Uterus (tissue), 4 donors: ENCODE data around the gene MYH7. TPM values are rescaled to one million over a fixed set of nuclear protein-coding genes. Genes with fewer than 3 reads are reported as not detected.

Experiments used
- DNase-seq, 2 donors: peaks; one replicate each; pipeline ENCODE4 v3.0.0-alpha.2; 2019 to 2020
- H3K27ac ChIP-seq, 2 donors: fragments of 200-600 bp; sonication (generic); 1 replicate in 1 of 2; 2 replicates in 1 of 2; pipeline ENCODE4 v1.5.1; 2016 to 2018
- H3K27me3 ChIP-seq, 2 donors: fragments of 200-600 bp; sonication (generic); one replicate each; pipeline ENCODE4 v1.5.1; 2018 to 2019; ENCODE audit warnings: control low read depth in 1 of 2
- H3K36me3 ChIP-seq, 2 donors: fragments of 200-600 bp; sonication (generic); one replicate each; pipeline ENCODE4 v1.5.1; 2019; ENCODE audit warnings: control low read depth in 1 of 2
- H3K4me1 ChIP-seq, 2 donors: fragments of 200-600 bp; sonication (generic); one replicate each; pipeline ENCODE4 v1.5.1; 2018 to 2019; ENCODE audit warnings: control low read depth in 1 of 2
- H3K4me3 ChIP-seq, 2 donors: fragments of 200-600 bp; sonication (generic); 1 replicate in 1 of 2; 2 replicates in 1 of 2; pipeline ENCODE4 v1.5.1; 2018 to 2019; ENCODE audit warnings: mild to moderate bottlenecking in 1 of 2
- H3K9me3 ChIP-seq, 2 donors: fragments of 200-600 bp; sonication (generic); one replicate each; pipeline ENCODE4 v1.5.1; 2019; ENCODE audit warnings: control low read depth in 1 of 2
- POLR2A ChIP-seq, 2 donors: fragments of 450-650 bp; IDR thresholded peaks; one replicate each; pipeline ENCODE4 v1.6.1; 2016; ENCODE audit warnings: antibody characterized with exemption in 2 of 2, mild to moderate bottlenecking in 1 of 2, moderate library complexity in 1 of 2
- intact Hi-C: fragments of 100-400 bp; cut with DNase I; formaldehyde crosslinking; loops from one replicate; pipeline ENCODE4 v1.15.1; 2023; ENCODE audit warnings: low total_unique reads
- total RNA-seq, 4 donors: library from RNA; depleted of rRNA in 3 of 4; stranded (reverse); fragments of >200 nt in 3 of 4; gene quantifications; one replicate each; pipeline versions ENCODE4 v1.1.0 to v1.2.4, GENCODE V29; 2014 to 2023
- TF ChIP-seq, protein P1 (sequence below), 4 experiments: fragments of 200-600 bp in 2 of 4; fragments of 450-650 bp in 2 of 4; sonication (generic) in 2 of 4; IDR thresholded peaks; one replicate each; pipeline ENCODE4 v1.5.1; 2016 to 2019; ENCODE audit warnings: antibody characterized with exemption in 4 of 4, mild to moderate bottlenecking in 2 of 4, moderate library complexity in 1 of 4
- donor health status: DM: yes; HTN: yes; CAD: no.

Gene MYH7
- 1 to 10 TPM in 1 of 4 donors, not detected in 3; 1.6 TPM for total RNA-seq

- TF ChIP-seq POLR2A (IDR thresholded peaks at IDR 0.05) = no peak
- TF ChIP-seq, protein P1, sequence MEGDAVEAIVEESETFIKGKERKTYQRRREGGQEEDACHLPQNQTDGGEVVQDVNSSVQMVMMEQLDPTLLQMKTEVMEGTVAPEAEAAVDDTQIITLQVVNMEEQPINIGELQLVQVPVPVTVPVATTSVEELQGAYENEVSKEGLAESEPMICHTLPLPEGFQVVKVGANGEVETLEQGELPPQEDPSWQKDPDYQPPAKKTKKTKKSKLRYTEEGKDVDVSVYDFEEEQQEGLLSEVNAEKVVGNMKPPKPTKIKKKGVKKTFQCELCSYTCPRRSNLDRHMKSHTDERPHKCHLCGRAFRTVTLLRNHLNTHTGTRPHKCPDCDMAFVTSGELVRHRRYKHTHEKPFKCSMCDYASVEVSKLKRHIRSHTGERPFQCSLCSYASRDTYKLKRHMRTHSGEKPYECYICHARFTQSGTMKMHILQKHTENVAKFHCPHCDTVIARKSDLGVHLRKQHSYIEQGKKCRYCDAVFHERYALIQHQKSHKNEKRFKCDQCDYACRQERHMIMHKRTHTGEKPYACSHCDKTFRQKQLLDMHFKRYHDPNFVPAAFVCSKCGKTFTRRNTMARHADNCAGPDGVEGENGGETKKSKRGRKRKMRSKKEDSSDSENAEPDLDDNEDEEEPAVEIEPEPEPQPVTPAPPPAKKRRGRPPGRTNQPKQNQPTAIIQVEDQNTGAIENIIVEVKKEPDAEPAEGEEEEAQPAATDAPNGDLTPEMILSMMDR (IDR thresholded peaks at IDR 0.05) = no peak
- H3K9me3 ChIP-seq = no peaks in the 10 kb centered on the region
- no peaks in the 10 kb centered on the region for H3K4me1 ChIP-seq
- H3K27me3 ChIP-seq = no peaks in the 10 kb centered on the region
- no peaks in the 10 kb centered on the region for H3K36me3 ChIP-seq
- no peak for DNase-seq
- intact Hi-C loops = no loop called here
- no peak within 1 kb of the TSS for H3K27ac ChIP-seq
- H3K4me3 ChIP-seq = no peak within 1 kb of the TSS
Measured at GRCh38 chr14:23435543-23436326, at the start of gene MYH7. MYH7 (minus strand) TSS chr14:23435660; CDS start chr14:23433732, 1,928 bp downstream.

DNA sequence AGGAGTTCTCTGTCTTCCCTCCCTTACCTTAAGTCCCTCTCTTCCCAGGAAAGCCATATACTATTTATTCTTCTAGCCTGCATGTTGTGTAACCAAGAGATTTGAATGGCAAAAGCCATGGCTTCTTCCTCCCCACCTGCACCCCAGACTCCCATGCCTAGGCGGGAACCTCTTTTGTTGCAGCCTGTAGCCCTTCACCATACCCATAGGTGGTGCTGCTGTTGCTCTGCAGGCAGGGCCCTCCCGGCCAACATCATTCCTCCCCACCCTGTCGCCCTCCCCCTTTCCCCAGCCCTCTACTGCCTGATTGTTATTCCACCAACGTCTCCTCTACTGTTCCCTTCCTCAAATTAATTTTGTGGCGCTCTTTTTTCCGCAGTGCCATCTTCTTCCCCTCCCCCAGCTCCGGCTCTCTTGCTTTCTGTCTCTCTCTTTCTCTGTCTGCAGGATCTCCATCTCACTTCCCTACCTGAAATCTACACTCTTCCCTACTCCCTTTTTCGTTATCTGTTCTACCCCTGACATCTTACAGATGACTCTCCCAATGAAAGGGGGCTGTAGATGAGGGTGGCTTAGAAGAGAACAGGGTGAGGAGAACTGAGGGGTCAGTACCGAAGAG, 47.9 kb upstream of the MYH7 start:
- H3K4me1 ChIP-seq = no peaks in the 10 kb centered on the region
- intact Hi-C loops = no loop called here
- DNase-seq = no peak
- no peak overlapping the region for H3K4me3 ChIP-seq
- H3K27me3 ChIP-seq = no peaks in the 10 kb centered on the region
- no peak overlapping the region for H3K27ac ChIP-seq
- no peaks in the 10 kb centered on the region for H3K36me3 ChIP-seq
- no peaks in the 10 kb centered on the region for H3K9me3 ChIP-seq
- TF ChIP-seq POLR2A (IDR thresholded peaks at IDR 0.05) = no peak
- TF ChIP-seq, protein P1 (IDR thresholded peaks at IDR 0.05) = no peak

DNA sequence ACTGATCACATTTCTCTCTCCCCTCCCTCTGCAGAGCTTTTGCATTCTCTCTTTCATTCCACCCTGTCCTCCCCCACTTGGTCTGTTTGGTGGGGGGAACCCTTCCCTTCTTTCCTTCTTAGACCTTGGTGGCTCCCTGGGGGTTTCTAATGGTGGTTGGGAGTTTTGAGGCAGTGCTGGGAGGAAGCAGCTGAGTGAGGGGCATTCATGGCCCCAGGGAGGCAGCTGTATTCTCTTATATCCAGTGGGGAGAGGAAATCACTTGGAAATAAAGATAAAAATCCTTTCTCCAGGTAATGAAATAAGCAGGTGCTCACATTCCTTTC, 47.3 kb upstream of the MYH7 start:
- intact Hi-C loops = no loop called here
- Histone ChIP-seq H3K4me1 (no peaks in the 10 kb centered on the region), H3K36me3 (no peaks in the 10 kb centered on the region), H3K4me3 (no peak overlapping the region), H3K27me3 (no peaks in the 10 kb centered on the region), H3K27ac (no peak overlapping the region), H3K9me3 (no peaks in the 10 kb centered on the region)
- no peak for DNase-seq
- TF ChIP-seq, protein P1 (IDR thresholded peaks at IDR 0.05) = no peak
- TF ChIP-seq POLR2A (IDR thresholded peaks at IDR 0.05) = no peak

DNA sequence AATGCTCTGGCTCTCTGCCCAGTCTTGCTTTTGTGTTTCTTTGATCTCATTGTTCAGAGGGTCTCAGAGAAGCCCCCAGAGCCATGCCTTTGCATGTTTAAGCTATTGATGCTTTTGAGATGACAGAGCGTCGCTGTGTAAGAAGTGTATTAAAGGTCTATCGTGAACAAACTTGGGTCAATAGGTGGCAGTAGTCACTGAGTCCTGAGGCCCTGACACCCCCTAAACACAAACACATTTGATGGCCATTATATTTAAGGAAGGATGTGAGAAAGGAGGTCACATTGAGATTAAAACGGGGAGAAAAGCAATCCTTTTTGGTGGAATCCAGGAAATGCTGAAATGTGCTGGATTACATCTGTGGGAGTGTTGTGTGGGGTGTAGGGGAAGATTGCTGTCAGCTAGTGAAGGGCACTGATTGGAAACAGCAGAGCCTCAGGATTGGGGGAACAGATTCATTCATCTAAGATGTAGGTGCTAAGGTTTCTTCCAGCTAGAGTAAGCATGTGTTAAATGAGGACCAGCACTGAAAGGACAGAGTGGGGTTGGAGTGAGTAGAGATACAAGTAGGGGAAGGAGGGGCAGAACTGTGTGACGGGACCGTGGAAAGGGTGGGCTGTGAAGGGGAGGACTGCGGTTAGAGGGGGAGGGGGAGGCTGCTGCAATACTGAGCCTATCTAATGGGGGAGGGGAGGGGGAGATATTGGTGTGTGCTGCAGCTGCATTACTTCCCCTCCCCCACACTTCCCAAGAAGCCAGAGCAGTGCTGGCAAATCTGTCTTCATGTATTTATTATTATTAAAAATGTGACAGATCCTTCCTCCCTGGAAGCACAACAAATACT, 46.7 kb upstream of the MYH7 start:
- intact Hi-C loops = no loop called here
- no peak for DNase-seq
- no peaks in the 10 kb centered on the region for H3K36me3 ChIP-seq
- H3K4me3 ChIP-seq = no peak overlapping the region
- no peaks in the 10 kb centered on the region for H3K4me1 ChIP-seq
- no peaks in the 10 kb centered on the region for H3K9me3 ChIP-seq
- no peaks in the 10 kb centered on the region for H3K27me3 ChIP-seq
- TF ChIP-seq, protein P1 (IDR thresholded peaks at IDR 0.05) = no peak
- TF ChIP-seq POLR2A (IDR thresholded peaks at IDR 0.05) = no peak
- no peak overlapping the region for H3K27ac ChIP-seq
